ENCODE results near the gene SEC31A.

The SEC31A gene

GRCh38 chr4:82852751-82853285 lies 38.1 kb downstream of the SEC31A start:
- no peak for DNase-seq (ENCODE audit: low spot score)
- in situ Hi-C loops (cut with MboI; ENCODE audit: low pct_unique_long_range_greater_than_20kb, low sequenced_read_pairs, unreplicated experiment), result no loop called here
- no peak for TF ChIP-seq CTCF (IDR thresholded peaks at IDR 0.05; ENCODE audit: extremely low read depth, insufficient read depth, missing control alignments)

- TF ChIP-seq CTCF (IDR thresholded peaks at IDR 0.05; ENCODE audit: extremely low read depth, insufficient read depth, missing control alignments), result peak; percentile 37
- DNase-seq (ENCODE audit: low spot score), result no peak
- in situ Hi-C loops (cut with MboI; ENCODE audit: low pct_unique_long_range_greater_than_20kb, low sequenced_read_pairs, unreplicated experiment), result no loop called here
Observed at GRCh38 chr4:82851885-82852750, 38.8 kb downstream of the SEC31A start.

GRCh38 chr4:82851318-82851717 lies 39.6 kb downstream of the SEC31A start:
- no peak for DNase-seq (ENCODE audit: low spot score)
- in situ Hi-C loops (cut with MboI; ENCODE audit: low pct_unique_long_range_greater_than_20kb, low sequenced_read_pairs, unreplicated experiment), result no loop called here
- no peak for TF ChIP-seq CTCF (IDR thresholded peaks at IDR 0.05; ENCODE audit: extremely low read depth, insufficient read depth, missing control alignments)

GRCh38 chr4:82850684-82851083 lies 40.3 kb downstream of the SEC31A start:
- no peak for DNase-seq (ENCODE audit: low spot score)
- TF ChIP-seq CTCF (IDR thresholded peaks at IDR 0.05; ENCODE audit: extremely low read depth, insufficient read depth, missing control alignments), result no peak
- in situ Hi-C loops (cut with MboI; ENCODE audit: low pct_unique_long_range_greater_than_20kb, low sequenced_read_pairs, unreplicated experiment), result no loop called here

GRCh38 chr4:82848706-82849105 lies 42.2 kb downstream of the SEC31A start:
- no peak for DNase-seq (ENCODE audit: low spot score)
- TF ChIP-seq CTCF (IDR thresholded peaks at IDR 0.05; ENCODE audit: extremely low read depth, insufficient read depth, missing control alignments), result no peak
- in situ Hi-C loops (cut with MboI; ENCODE audit: low pct_unique_long_range_greater_than_20kb, low sequenced_read_pairs, unreplicated experiment), result no loop called here

GRCh38 chr4:82842593-82842992 lies 48.4 kb downstream of the SEC31A start:
- in situ Hi-C loops (cut with MboI; ENCODE audit: low pct_unique_long_range_greater_than_20kb, low sequenced_read_pairs, unreplicated experiment), result no loop called here
- no peak for DNase-seq (ENCODE audit: low spot score)

More at GRCh38 chr4:82842593-82842992, 48.4 kb downstream of the SEC31A start:
- TF ChIP-seq CTCF (IDR thresholded peaks at IDR 0.05; ENCODE audit: extremely low read depth, insufficient read depth, missing control alignments), result peak; percentile 25
